ENCODE results near the gene KMT5B. TPM values are rescaled to one million over a fixed set of nuclear protein-coding genes. Genes with fewer than 3 reads are reported as not detected.

KMT5B gene
- total and polyA plus RNA-seq, 2 of the 13 experiments (the other 11 are each of a cell fraction or from before 2014, with no cell fraction given) = 17.6 to 23.7 TPM

GRCh38 chr11:68146704-68147474 is 66.2 kb downstream of the KMT5B start (continued):
- TF ChIP-seq ZMYM2 (CRISPR knock-in tag; IDR thresholded peaks at IDR 0.05) (peak; percentile 94), ISX (CRISPR knock-in tag; conservative IDR thresholded peaks at IDR 0.05) (no peak), FOXP1 (IDR thresholded peaks at IDR 0.05) (no peak), FOXP1 (CRISPR knock-in tag; IDR thresholded peaks at IDR 0.05) (peak; percentile 77), AGO2 (optimal IDR thresholded peaks at IDR 0.05; ENCODE audit: low read depth, low read length) (no peak), DDIT3 (CRISPR knock-in tag; IDR thresholded peaks at IDR 0.05) (no peak), ZNF510 (CRISPR knock-in tag; IDR thresholded peaks at IDR 0.05; ENCODE audit: low read depth) (no peak), RXRA (CRISPR knock-in tag; IDR thresholded peaks at IDR 0.05) (peak; percentile 97), TRAFD1 (CRISPR knock-in tag; IDR thresholded peaks at IDR 0.05; ENCODE audit: borderline replicate concordance) (peak; percentile 87; the same call in 1 of the 2 replicates), STAG1 (CRISPR knock-in tag; IDR thresholded peaks at IDR 0.05) (peak; percentile 50), SIN3B (IDR thresholded peaks at IDR 0.05; ENCODE audit: low read length) (no peak), RFX1 (IDR thresholded peaks at IDR 0.05) (no peak), ZNF788 (CRISPR knock-in tag; IDR thresholded peaks at IDR 0.05; ENCODE audit: borderline replicate concordance) (peak; percentile 94; the same call in 1 of the 2 replicates), AHR (CRISPR knock-in tag; IDR thresholded peaks at IDR 0.05) (peak; percentile 88; the same call in 1 of the 2 replicates), GATAD2A (CRISPR knock-in tag; IDR thresholded peaks at IDR 0.05) (peak; percentile 97), FOXA1 (IDR thresholded peaks at IDR 0.05) (peak; percentile 94), FOXA1 (CRISPR knock-in tag; IDR thresholded peaks at IDR 0.05) (peak; percentile 100), ZNF543 (CRISPR knock-in tag; IDR thresholded peaks at IDR 0.05) (peak; percentile 86; the same call in 1 of the 2 replicates), ZNF275 (CRISPR knock-in tag; IDR thresholded peaks at IDR 0.05; ENCODE audit: borderline replicate concordance) (no peak), TEF (CRISPR knock-in tag; IDR thresholded peaks at IDR 0.05) (no peak), FLYWCH1 (CRISPR knock-in tag; IDR thresholded peaks at IDR 0.05) (peak; percentile 93; the same call in 1 of the 2 replicates), GFI1 (CRISPR knock-in tag; IDR thresholded peaks at IDR 0.05; ENCODE audit: borderline replicate concordance) (peak; percentile 82), RELA (CRISPR knock-in tag; IDR thresholded peaks at IDR 0.05) (no peak; the same call in 1 of the 2 replicates), NONO (IDR thresholded peaks at IDR 0.05) (no peak), NONO (CRISPR knock-in tag; conservative IDR thresholded peaks at IDR 0.05) (peak; percentile 71), MIER3 (CRISPR knock-in tag; IDR thresholded peaks at IDR 0.05; ENCODE audit: borderline replicate concordance) (peak; percentile 86), XBP1 (CRISPR knock-in tag; IDR thresholded peaks at IDR 0.05) (no peak)

Data from HepG2 (cell line).